Measurements from ENCODE around the gene KCNK1. TPM values are rescaled to one million over a fixed set of nuclear protein-coding genes. Genes with fewer than 3 reads are reported as not detected.

KCNK1 gene
- total and polyA plus RNA-seq, 2 of the 8 experiments (the other 6 are each of a cell fraction or from before 2014, with no cell fraction given) = 11.9 to 16.5 TPM

GRCh38 chr1:233704170-233704897 lies 90.4 kb downstream of the KCNK1 start:
- H3K4me2 ChIP-seq (ENCODE audit: insufficient read depth in 1 of 2, low read depth in 2 of 2, low read length in 2 of 2) = no peak overlapping the region
- POLR2A ChIA-PET (ENCODE audit: partially characterized antibody) = no interaction called here

More at GRCh38 chr1:233704170-233704897, 90.4 kb downstream of the KCNK1 start:
- no peaks in the 10 kb centered on the region for H4K20me1 ChIP-seq (replicated peaks in 1 of 2; ENCODE audit: control insufficient read depth in 1 of 2, insufficient read depth in 2 of 2, low read length in 2 of 2)
- H2AK5ac ChIP-seq (ENCODE audit: low read depth, low read length) = no peak overlapping the region
- no peak overlapping the region for H3K14ac ChIP-seq (ENCODE audit: insufficient read length)
- H2BK120ac ChIP-seq (replicated peaks; ENCODE audit: low read depth, low read length) = no peak overlapping the region
- H3K56ac ChIP-seq (replicated peaks; ENCODE audit: insufficient read length, low read depth, low read length) = no peak overlapping the region
- no peak overlapping the region for H4K5ac ChIP-seq (ENCODE audit: insufficient read length, low read depth, low read length)
- 82% methylated on average over 6 of the region's 6 CpGs; no CpG with 5 or more reads in 1 of the 2 experiments for WGBS, 2 experiments (ENCODE audit: extremely low coverage in 1 of 2, insufficient coverage in 1 of 2, insufficient read length in 1 of 2, insufficient replicate concordance in 2 of 2, low coverage in 1 of 2, low lambda C conversion rate in 2 of 2, missing lambda C conversion rate in 1 of 2)
- TF ChIP-seq SIN3A (conservative IDR thresholded peaks at IDR 0.05 in 1 of 2, IDR thresholded peaks at IDR 0.05 in 1 of 2; ENCODE audit: low read depth in 1 of 2, low read length in 2 of 2) = no peak
- no peak for TF ChIP-seq EP300 (IDR thresholded peaks at IDR 0.05; ENCODE audit: borderline replicate concordance in 1 of 2, low read depth in 2 of 2, low read length in 2 of 2)
- TF ChIP-seq JUN (IDR thresholded peaks at IDR 0.05; ENCODE audit: low read depth, low read length) = no peak
- no peak for TF ChIP-seq HDAC2 (IDR thresholded peaks at IDR 0.05; ENCODE audit: borderline replicate concordance in 1 of 2, low read depth in 2 of 2, low read length in 2 of 2)
- TF ChIP-seq TCF12 (IDR thresholded peaks at IDR 0.05; ENCODE audit: low read depth, low read length) = no peak
- TF ChIP-seq SRF (IDR thresholded peaks at IDR 0.05; ENCODE audit: low read depth, low read length) = no peak
- CTCF ChIA-PET (ENCODE audit: partially characterized antibody) = interaction anchor here (0.7 to 2.4 kb wide), 3 partner anchors 17 to 824 kb away, joined by 3 to 5 read pairs (median 3); no protein-coding TSS in a partner anchor
- H2BK20ac ChIP-seq (ENCODE audit: low read length) = no peak overlapping the region
- H3K79me1 ChIP-seq (ENCODE audit: low read depth, low read length) = no peaks in the 10 kb centered on the region
- H3K9me3 ChIP-seq (ENCODE audit: insufficient read depth in 2 of 2, low read depth in 1 of 2, low read length in 1 of 2) = no peaks in the 10 kb centered on the region
- H3K36me3 ChIP-seq (ENCODE audit: control insufficient read depth in 2 of 4, insufficient read depth in 4 of 4, low read length in 3 of 4) = no peaks in the 10 kb centered on the region
- H3K4ac ChIP-seq (replicated peaks; ENCODE audit: insufficient read length, low read depth, low read length) = no peak overlapping the region
- H2BK12ac ChIP-seq (ENCODE audit: low read depth, low read length) = no peak overlapping the region
- no peak overlapping the region for H3K18ac ChIP-seq (ENCODE audit: extremely low read depth, low read length)
- FAIRE-seq (no peak), DNase-seq (ENCODE audit: low read depth in 1 of 2, low spot score in 2 of 2) (no peak)
- no peak overlapping the region for H3K27ac ChIP-seq (ENCODE audit: low read depth, low read length)
- H2BK5ac ChIP-seq (ENCODE audit: low read depth, low read length) = no peak overlapping the region
- peak overlapping the region; percentile 86 for H2AFZ ChIP-seq (ENCODE audit: low read length)
- H3K9ac ChIP-seq (replicated peaks in 1 of 4; ENCODE audit: extremely low read depth in 1 of 4, low read depth in 3 of 4, low read length in 3 of 4) = no peak overlapping the region
- no peak overlapping the region for H3K23ac ChIP-seq (ENCODE audit: insufficient read length)
- H3K4me1 ChIP-seq (replicated peaks in 1 of 4; ENCODE audit: control insufficient read depth in 3 of 4, insufficient read depth in 4 of 4, low read length in 3 of 4) = no peaks in the 10 kb centered on the region
- no peaks in the 10 kb centered on the region for H3K23me2 ChIP-seq (ENCODE audit: low read depth, low read length)
- H3K4me3 ChIP-seq (ENCODE audit: extremely low read depth in 1 of 4, insufficient read depth in 2 of 4, low read depth in 3 of 4, low read length in 4 of 4) = no peak overlapping the region
- no peaks in the 10 kb centered on the region for H3K79me2 ChIP-seq (ENCODE audit: control insufficient read depth in 1 of 2, insufficient read depth in 2 of 2, low read length in 2 of 2)
- no peak overlapping the region for H2BK15ac ChIP-seq (ENCODE audit: low read length)
- H4K8ac ChIP-seq (ENCODE audit: extremely low read depth, insufficient read depth, low read length) = no peak overlapping the region
- H3K27me3 ChIP-seq (replicated peaks in 1 of 4; ENCODE audit: control insufficient read depth in 3 of 4, extremely low read depth in 1 of 4, insufficient read depth in 3 of 4, low read length in 3 of 4) = no peaks in the 10 kb centered on the region
- no peak overlapping the region for H4K91ac ChIP-seq (replicated peaks; ENCODE audit: insufficient read length, low read length)

Measured in H1 (cell line).